H9 (cell line): ENCODE data around the gene TTC1. TPM values are rescaled to one million over a fixed set of nuclear protein-coding genes. Genes with fewer than 3 reads are reported as not detected.
A peak's percentile ranks its signal among the peaks of the same experiment; 100 is the strongest.

ENCODE experiments used
- DNase-seq: peaks from one replicate; pipeline ENCODE4 v3.0.0-alpha.2; 2017
- H2AFZ ChIP-seq: one replicate; pipeline ENCODE4 v1.6.1; 2013; ENCODE audit warnings: mild to moderate bottlenecking, low read length, control low read depth, moderate library complexity
- H2AK5ac ChIP-seq: 2 replicates; pipeline ENCODE4 v1.6.1; 2013; ENCODE audit warnings: low read length, control low read depth, mixed read lengths; ENCODE audit not compliant: insufficient read length
- H2BK120ac ChIP-seq: one replicate; pipeline ENCODE4 v1.6.1; 2013; ENCODE audit warnings: low read depth, mild to moderate bottlenecking, low read length, control low read depth, inconsistent platforms; ENCODE audit not compliant: poor library complexity, severe bottlenecking
- H2BK12ac ChIP-seq: 2 replicates; pipeline ENCODE4 v1.6.1; 2013; ENCODE audit warnings: low read length, control low read depth, mixed read lengths, low read depth; ENCODE audit not compliant: insufficient read length
- H2BK15ac ChIP-seq: 2 replicates; pipeline ENCODE4 v1.6.1; 2013; ENCODE audit warnings: low read depth, low read length, control low read depth
- H2BK20ac ChIP-seq: one replicate; pipeline ENCODE4 v1.6.1; 2013; ENCODE audit warnings: low read depth, mild to moderate bottlenecking, low read length, control low read depth, inconsistent platforms; ENCODE audit not compliant: poor library complexity, severe bottlenecking
- H2BK5ac ChIP-seq: 2 replicates; pipeline ENCODE4 v1.6.1; 2013; ENCODE audit warnings: low read length, control low read depth, mixed read lengths; ENCODE audit not compliant: insufficient read length
- H3K14ac ChIP-seq: 2 replicates; pipeline ENCODE4 v1.6.1; 2013; ENCODE audit warnings: low read length, control low read depth; ENCODE audit not compliant: insufficient read depth
- H3K18ac ChIP-seq: 2 replicates; pipeline ENCODE4 v1.6.1; 2013; ENCODE audit warnings: low read depth, mild to moderate bottlenecking, mixed read lengths, low read length, control low read depth; ENCODE audit not compliant: insufficient read length
- H3K23ac ChIP-seq: 2 replicates; pipeline ENCODE4 v1.6.1; 2013; ENCODE audit warnings: low read length, control low read depth, mixed read lengths, low read depth; ENCODE audit not compliant: insufficient read length
- H3K23me2 ChIP-seq: 2 replicates; pipeline ENCODE4 v1.6.1; 2013; ENCODE audit warnings: low read depth, mild to moderate bottlenecking, mixed read lengths, low read length, control low read depth; ENCODE audit not compliant: insufficient read length, poor library complexity, severe bottlenecking
- H3K27ac ChIP-seq: 2 replicates; pipeline ENCODE4 v1.5.1; 2013; ENCODE audit warnings: low read length, control low read depth, mixed read lengths, low read depth; ENCODE audit not compliant: insufficient read length
- H3K27me3 ChIP-seq: 2 replicates; pipeline ENCODE4 v1.6.1; 2013; ENCODE audit warnings: low read length, control low read depth, inconsistent platforms; ENCODE audit not compliant: insufficient read depth
- H3K4ac ChIP-seq: 2 replicates; pipeline ENCODE4 v1.6.1; 2013; ENCODE audit warnings: low read depth, mild to moderate bottlenecking, control low read depth, inconsistent platforms, low read length, moderate library complexity
- H3K4me1 ChIP-seq: 2 replicates; pipeline ENCODE4 v1.6.1; 2013; ENCODE audit warnings: low read length, control low read depth, inconsistent platforms; ENCODE audit not compliant: insufficient read depth
- H3K4me2 ChIP-seq: 2 replicates; pipeline ENCODE4 v1.6.1; 2013; ENCODE audit warnings: low read length, control low read depth, mixed read lengths; ENCODE audit not compliant: insufficient read length, insufficient read depth
- H3K56ac ChIP-seq: 2 replicates; pipeline ENCODE4 v1.6.1; 2013; ENCODE audit warnings: low read depth, mild to moderate bottlenecking, mixed read lengths, low read length, control low read depth; ENCODE audit not compliant: insufficient read length
- H3K79me1 ChIP-seq: 2 replicates; pipeline ENCODE4 v1.6.1; 2013; ENCODE audit warnings: low read depth, mild to moderate bottlenecking, moderate library complexity, low read length, control low read depth, inconsistent platforms; ENCODE audit not compliant: insufficient read depth, poor library complexity, severe bottlenecking
- H3K79me2 ChIP-seq: 2 replicates; pipeline ENCODE4 v1.6.1; 2013; ENCODE audit warnings: low read length, control low read depth, inconsistent platforms; ENCODE audit not compliant: insufficient read depth
- H3K9ac ChIP-seq: 2 replicates; pipeline ENCODE4 v1.6.1; 2013; ENCODE audit warnings: low read length, control low read depth, mixed read lengths; ENCODE audit not compliant: insufficient read length; ENCODE audit errors: extremely low read depth
- H3K9me3 ChIP-seq: one replicate; pipeline ENCODE4 v1.6.1; 2013; ENCODE audit warnings: low read depth, low read length, inconsistent platforms; ENCODE audit not compliant: control insufficient read depth
- H3T11ph ChIP-seq: one replicate; pipeline ENCODE4 v1.6.1; 2013; ENCODE audit warnings: mild to moderate bottlenecking, low read length, control low read depth, inconsistent platforms
- H4K20me1 ChIP-seq: one replicate; pipeline ENCODE4 v1.6.1; 2013; ENCODE audit not compliant: control insufficient read depth, insufficient read length, insufficient read depth
- H4K5ac ChIP-seq: 2 replicates; pipeline ENCODE4 v1.6.1; 2013; ENCODE audit warnings: low read depth, mild to moderate bottlenecking, mixed read lengths, low read length, control low read depth; ENCODE audit not compliant: insufficient read length
- H4K8ac ChIP-seq: replicated peaks from 2 replicates; pipeline ENCODE4 v1.6.1; 2013; ENCODE audit warnings: low read length, control low read depth, mixed read lengths, low read depth; ENCODE audit not compliant: insufficient read length
- H4K91ac ChIP-seq: 2 replicates; pipeline ENCODE4 v1.6.1; 2013; ENCODE audit warnings: low read depth, mild to moderate bottlenecking, moderate library complexity, mixed read lengths, low read length, control low read depth; ENCODE audit not compliant: insufficient read length
- H3K27ac Mint-ChIP-seq, 3 experiments: 2 replicates in 2 of 3; 3 replicates in 1 of 3; pipeline ENCODE4 v1.8.0; 2020 to 2021; ENCODE audit warnings: mixed read lengths in 3 of 3, mild to moderate bottlenecking in 1 of 3, moderate library complexity in 1 of 3
- H3K27me3 Mint-ChIP-seq: 2 replicates; pipeline ENCODE4 v1.8.0; 2021; ENCODE audit warnings: low read depth, mild to moderate bottlenecking, moderate library complexity, mixed read lengths
- H3K36me3 Mint-ChIP-seq, 3 experiments: 2 replicates in 2 of 3; 3 replicates in 1 of 3; pipeline ENCODE4 v1.8.0; 2020 to 2021; ENCODE audit warnings: low read depth in 3 of 3, mixed read lengths in 3 of 3; ENCODE audit not compliant: insufficient read depth in 1 of 3
- H3K4me1 Mint-ChIP-seq, 2 experiments: 2 replicates each; pipeline ENCODE4 v1.8.0; 2020; ENCODE audit warnings: mixed read lengths in 2 of 2
- H3K4me3 Mint-ChIP-seq, 2 experiments: 2 replicates in 1 of 2; 3 replicates in 1 of 2; pipeline ENCODE4 v1.8.0; 2020 to 2021; ENCODE audit warnings: mild to moderate bottlenecking in 2 of 2, mixed read lengths in 2 of 2, moderate library complexity in 1 of 2
- H3K9me3 Mint-ChIP-seq, 2 experiments: 2 replicates in 1 of 2; 3 replicates in 1 of 2; pipeline ENCODE4 v1.8.0; 2020; ENCODE audit warnings: mild to moderate bottlenecking in 2 of 2, mixed read lengths in 2 of 2, moderate library complexity in 1 of 2
- WGBS: extraction: QIAGEN DNeasy Blood & Tissue Kit; methylation state at CpG from one replicate; pipeline ENCODE4 v1.1.7; 2013; ENCODE audit warnings: missing lambda C conversion rate, low lambda C conversion rate, mixed read lengths; ENCODE audit not compliant: insufficient read length; ENCODE audit errors: extremely low coverage; 5-methylcytosine and 5-hydroxymethylcytosine counted together
- total RNA-seq: library from RNA; stranded (reverse); gene quantifications from 2 replicates; pipeline ENCODE4 v1.2.1, GENCODE V29; 2021
- TF ChIP-seq, protein P1 (sequence below): fragments of 200-600 bp; sonication (generic); conservative IDR thresholded peaks from 3 replicates; pipeline ENCODE4 v1.8.0; 2021; ENCODE audit warnings: antibody characterized with exemption, mild to moderate bottlenecking

TTC1 gene
- total RNA-seq, 1 experiment from 2014 or later: 62.6 TPM

DNA sequence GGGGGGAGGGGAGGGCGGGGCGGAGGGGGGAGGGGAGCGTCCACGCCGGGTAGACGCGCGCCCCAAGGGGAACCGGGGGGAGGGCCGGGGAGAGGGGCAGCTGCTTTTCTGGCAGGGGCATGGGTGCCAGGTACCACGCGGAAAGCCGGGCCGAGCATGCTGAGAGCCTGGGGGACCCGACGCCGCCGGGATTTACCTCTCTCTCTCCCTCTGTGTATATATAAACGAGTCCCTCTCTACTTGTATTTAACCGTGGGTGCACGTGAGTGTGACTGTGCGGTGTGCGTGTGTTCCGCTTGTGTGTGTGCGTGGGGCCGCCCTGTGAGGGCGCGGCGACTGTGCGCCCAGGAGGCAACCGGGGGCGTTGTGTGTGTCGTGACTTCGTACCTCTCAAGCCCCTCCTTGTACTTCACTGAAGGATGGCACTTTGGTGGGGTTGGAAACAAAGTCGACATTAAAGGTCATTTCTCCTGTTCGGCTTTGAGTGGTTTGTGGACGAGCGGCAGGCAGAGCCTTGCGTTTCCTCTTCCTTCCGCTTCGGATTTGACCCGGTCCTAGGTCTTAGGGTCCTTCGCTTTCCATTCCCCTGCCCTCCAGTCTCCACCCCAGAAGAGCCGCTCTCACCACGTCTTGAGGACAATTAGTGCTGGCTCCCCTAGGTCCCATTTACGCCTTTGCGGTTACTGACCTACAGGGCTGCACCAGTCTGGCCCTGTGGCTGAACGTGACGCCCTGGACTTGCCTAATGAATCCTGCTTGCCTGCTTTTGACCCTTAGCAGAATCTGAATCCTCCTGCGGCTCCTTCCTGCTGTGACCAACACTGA is 36.2 kb upstream of the TTC1 start:
- Histone ChIP-seq H2BK15ac (no peak overlapping the region), H4K5ac (no peak overlapping the region), H3K79me2 (no peaks in the 10 kb centered on the region), H3K27ac (no peak overlapping the region), H3K18ac (no peak overlapping the region), H3K4ac (no peak overlapping the region), H2BK20ac (no peak overlapping the region), H4K8ac (no peak overlapping the region), H3K23me2 (peaks cover 9% of the 10 kb centered on the region), H3K14ac (no peak overlapping the region), H2BK5ac (no peak overlapping the region), H4K91ac (no peak overlapping the region), H3K4me1 (no peaks in the 10 kb centered on the region), H2BK120ac (no peak overlapping the region), H2AK5ac (no peak overlapping the region), H3K4me2 (peak overlapping the region; percentile 22), H3K79me1 (no peaks in the 10 kb centered on the region), H3T11ph (no peak overlapping the region), H3K23ac (no peak overlapping the region), H4K20me1 (no peaks in the 10 kb centered on the region), H3K56ac (no peak overlapping the region), H2BK12ac (no peak overlapping the region), H2AFZ (no peak overlapping the region), H3K9ac (no peak overlapping the region), H3K9me3 (no peaks in the 10 kb centered on the region), H3K27me3 (peaks cover 18% of the 10 kb centered on the region; the same call in 1 of the 2 replicates)
- H3K4me3 Mint-ChIP-seq: peak overlapping the region; percentile 64 to 85
- peak; percentile 50 for DNase-seq
- peaks cover 0 to 2% (median 0%) of the 10 kb centered on the region in 3 experiments; a peak in 1 of 7 replicates for H3K36me3 Mint-ChIP-seq
- H3K27me3 Mint-ChIP-seq: peaks cover 73% of the 10 kb centered on the region
- TF ChIP-seq, protein P1, sequence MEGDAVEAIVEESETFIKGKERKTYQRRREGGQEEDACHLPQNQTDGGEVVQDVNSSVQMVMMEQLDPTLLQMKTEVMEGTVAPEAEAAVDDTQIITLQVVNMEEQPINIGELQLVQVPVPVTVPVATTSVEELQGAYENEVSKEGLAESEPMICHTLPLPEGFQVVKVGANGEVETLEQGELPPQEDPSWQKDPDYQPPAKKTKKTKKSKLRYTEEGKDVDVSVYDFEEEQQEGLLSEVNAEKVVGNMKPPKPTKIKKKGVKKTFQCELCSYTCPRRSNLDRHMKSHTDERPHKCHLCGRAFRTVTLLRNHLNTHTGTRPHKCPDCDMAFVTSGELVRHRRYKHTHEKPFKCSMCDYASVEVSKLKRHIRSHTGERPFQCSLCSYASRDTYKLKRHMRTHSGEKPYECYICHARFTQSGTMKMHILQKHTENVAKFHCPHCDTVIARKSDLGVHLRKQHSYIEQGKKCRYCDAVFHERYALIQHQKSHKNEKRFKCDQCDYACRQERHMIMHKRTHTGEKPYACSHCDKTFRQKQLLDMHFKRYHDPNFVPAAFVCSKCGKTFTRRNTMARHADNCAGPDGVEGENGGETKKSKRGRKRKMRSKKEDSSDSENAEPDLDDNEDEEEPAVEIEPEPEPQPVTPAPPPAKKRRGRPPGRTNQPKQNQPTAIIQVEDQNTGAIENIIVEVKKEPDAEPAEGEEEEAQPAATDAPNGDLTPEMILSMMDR: no peak
- no peak overlapping the region for H3K27ac Mint-ChIP-seq
- no CpG with 5 or more reads among the region's 50 CpGs for WGBS
- no peaks in the 10 kb centered on the region; a peak in 2 of 5 replicates for H3K9me3 Mint-ChIP-seq
- peaks cover 7 to 10% of the 10 kb centered on the region in 2 experiments for H3K4me1 Mint-ChIP-seq
